C4-2B (cell line): ENCODE results near the gene AMBP.

Source experiments
- CTCF ChIP-seq: fragments of 450-650 bp; conservative IDR thresholded peaks from 2 replicates; pipeline ENCODE4 v1.5.1; 2017; ENCODE audit warnings: mild to moderate bottlenecking
- ZFX ChIP-seq: fragments of 450-650 bp; IDR thresholded peaks from 2 replicates; pipeline ENCODE4 v1.6.1; 2017

GRCh38 chr9:114097613-114098020 lies 19.5 kb upstream of the AMBP start:
- TF ChIP-seq CTCF (no peak), ZFX (no peak)
